Measurements from ENCODE around the gene ABCF3.

ABCF3 gene

DNA sequence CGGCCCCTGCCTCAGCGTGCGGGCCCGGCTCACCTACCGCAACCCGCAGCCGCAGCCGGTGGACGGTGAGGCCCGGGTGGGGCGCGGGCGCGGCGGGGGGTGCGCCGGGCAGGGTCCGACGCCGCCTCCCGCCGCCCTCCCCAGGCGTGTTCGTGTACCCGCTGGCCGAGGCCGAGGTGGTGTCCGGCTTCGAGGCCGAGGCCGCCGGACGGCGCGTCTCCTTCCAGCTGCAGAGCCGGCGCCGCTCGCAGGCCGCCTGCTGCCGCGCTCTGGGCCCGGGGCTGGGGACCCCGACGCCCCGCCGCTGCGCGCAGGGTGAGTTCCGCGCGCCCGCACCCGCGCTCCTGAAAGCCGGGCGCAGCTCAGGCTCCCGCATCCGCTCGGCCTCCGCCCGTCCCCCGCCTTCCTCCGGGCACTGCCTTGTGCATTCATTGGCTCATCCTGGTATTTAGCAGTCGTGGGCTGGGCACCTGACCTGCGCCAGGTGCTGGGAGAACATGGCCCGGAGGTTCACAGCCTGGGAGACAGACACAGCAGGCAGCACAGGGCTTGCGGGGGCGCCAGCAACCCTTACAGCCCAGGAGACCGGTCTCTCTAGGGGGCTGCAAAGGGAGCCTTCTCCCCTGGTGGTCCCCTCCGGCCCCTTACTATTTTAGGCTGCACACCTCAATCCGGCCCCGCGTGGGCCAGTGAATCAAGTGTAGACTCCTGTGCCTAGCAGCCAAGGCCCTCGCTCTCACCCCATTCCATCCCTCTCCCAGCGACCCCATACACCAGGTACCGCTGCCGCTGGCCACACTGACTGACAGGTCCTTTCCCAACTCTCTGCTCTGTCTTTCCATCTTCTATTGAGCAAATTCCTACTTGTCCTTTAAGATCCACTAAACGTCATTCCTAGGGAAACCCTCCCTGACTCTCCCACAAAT lies 44.9 kb downstream of the ABCF3 start:
- Histone ChIP-seq H3K27ac (ENCODE audit: low read depth, low read length) (no peak overlapping the region), H3K27me3 (ENCODE audit: low read length) (no peaks in the 10 kb centered on the region), H3K4me2 (ENCODE audit: low read depth, low read length, poor library complexity, severe bottlenecking) (no peak overlapping the region), H2AFZ (ENCODE audit: low read depth, low read length, severe bottlenecking) (no peak overlapping the region), H3F3A (ENCODE audit: insufficient read depth) (no peaks in the 10 kb centered on the region), H3K9me2 (replicated peaks; ENCODE audit: insufficient read depth, low read length) (no peaks in the 10 kb centered on the region), H3K9ac (ENCODE audit: low read length) (no peak overlapping the region), H3K36me3 (ENCODE audit: low read length) (no peaks in the 10 kb centered on the region), H3K9me3 (ENCODE audit: insufficient read depth, low read length) (no peaks in the 10 kb centered on the region), H3K79me2 (ENCODE audit: insufficient read depth, low read length) (no peaks in the 10 kb centered on the region), H3K4me3 (ENCODE audit: insufficient read depth, low read length, poor library complexity, severe bottlenecking) (no peak overlapping the region), H4K20me1 (ENCODE audit: low read depth, low read length) (no peaks in the 10 kb centered on the region)
- TF ChIP-seq, protein P1, sequence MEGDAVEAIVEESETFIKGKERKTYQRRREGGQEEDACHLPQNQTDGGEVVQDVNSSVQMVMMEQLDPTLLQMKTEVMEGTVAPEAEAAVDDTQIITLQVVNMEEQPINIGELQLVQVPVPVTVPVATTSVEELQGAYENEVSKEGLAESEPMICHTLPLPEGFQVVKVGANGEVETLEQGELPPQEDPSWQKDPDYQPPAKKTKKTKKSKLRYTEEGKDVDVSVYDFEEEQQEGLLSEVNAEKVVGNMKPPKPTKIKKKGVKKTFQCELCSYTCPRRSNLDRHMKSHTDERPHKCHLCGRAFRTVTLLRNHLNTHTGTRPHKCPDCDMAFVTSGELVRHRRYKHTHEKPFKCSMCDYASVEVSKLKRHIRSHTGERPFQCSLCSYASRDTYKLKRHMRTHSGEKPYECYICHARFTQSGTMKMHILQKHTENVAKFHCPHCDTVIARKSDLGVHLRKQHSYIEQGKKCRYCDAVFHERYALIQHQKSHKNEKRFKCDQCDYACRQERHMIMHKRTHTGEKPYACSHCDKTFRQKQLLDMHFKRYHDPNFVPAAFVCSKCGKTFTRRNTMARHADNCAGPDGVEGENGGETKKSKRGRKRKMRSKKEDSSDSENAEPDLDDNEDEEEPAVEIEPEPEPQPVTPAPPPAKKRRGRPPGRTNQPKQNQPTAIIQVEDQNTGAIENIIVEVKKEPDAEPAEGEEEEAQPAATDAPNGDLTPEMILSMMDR (IDR thresholded peaks at IDR 0.05; ENCODE audit: insufficient read depth, low read length, poor library complexity, severe bottlenecking), result no peak
- no peak for TF ChIP-seq EZH2phosphoT487 (conservative IDR thresholded peaks at IDR 0.05; ENCODE audit: low read length)

DNA sequence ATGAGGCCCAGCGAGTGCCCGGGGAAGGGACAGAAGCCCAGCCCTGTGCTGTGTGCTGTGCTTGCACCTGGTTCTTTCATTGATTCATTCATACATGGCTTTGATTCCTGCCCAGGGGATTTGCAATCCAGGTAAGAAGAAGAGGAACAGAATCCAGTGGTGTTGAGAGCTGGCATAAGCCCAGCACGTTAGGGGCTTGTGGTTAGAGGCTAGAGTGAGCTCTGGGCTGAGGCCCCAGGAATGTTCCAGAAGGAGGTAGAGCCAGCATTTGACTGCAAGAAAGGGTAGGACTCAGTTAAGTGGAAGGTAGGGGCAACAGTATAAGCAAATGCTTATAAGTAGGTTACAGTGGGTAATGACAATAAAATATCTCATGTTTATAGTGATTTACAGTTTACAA lies 45.7 kb downstream of the ABCF3 start:
- no peaks in the 10 kb centered on the region for H3K36me3 ChIP-seq (ENCODE audit: low read length)
- no peaks in the 10 kb centered on the region for H3K27me3 ChIP-seq (ENCODE audit: low read length)
- no peak overlapping the region for H3K4me2 ChIP-seq (ENCODE audit: low read depth, low read length, poor library complexity, severe bottlenecking)
- H3K9me3 ChIP-seq (ENCODE audit: insufficient read depth, low read length), result no peaks in the 10 kb centered on the region
- H3K27ac ChIP-seq (ENCODE audit: low read depth, low read length), result no peak overlapping the region
- no peaks in the 10 kb centered on the region for H3K79me2 ChIP-seq (ENCODE audit: insufficient read depth, low read length)
- no peaks in the 10 kb centered on the region for H3K9me2 ChIP-seq (replicated peaks; ENCODE audit: insufficient read depth, low read length)
- H4K20me1 ChIP-seq (ENCODE audit: low read depth, low read length), result no peaks in the 10 kb centered on the region
- no peak overlapping the region for H2AFZ ChIP-seq (ENCODE audit: low read depth, low read length, severe bottlenecking)
- no peak overlapping the region for H3K9ac ChIP-seq (ENCODE audit: low read length)
- no peak overlapping the region for H3K4me3 ChIP-seq (ENCODE audit: insufficient read depth, low read length, poor library complexity, severe bottlenecking)
- no peak for TF ChIP-seq EZH2phosphoT487 (conservative IDR thresholded peaks at IDR 0.05; ENCODE audit: low read length)
- TF ChIP-seq, protein P1 (IDR thresholded peaks at IDR 0.05; ENCODE audit: insufficient read depth, low read length, poor library complexity, severe bottlenecking), result no peak
- H3F3A ChIP-seq (ENCODE audit: insufficient read depth), result no peaks in the 10 kb centered on the region

DNA sequence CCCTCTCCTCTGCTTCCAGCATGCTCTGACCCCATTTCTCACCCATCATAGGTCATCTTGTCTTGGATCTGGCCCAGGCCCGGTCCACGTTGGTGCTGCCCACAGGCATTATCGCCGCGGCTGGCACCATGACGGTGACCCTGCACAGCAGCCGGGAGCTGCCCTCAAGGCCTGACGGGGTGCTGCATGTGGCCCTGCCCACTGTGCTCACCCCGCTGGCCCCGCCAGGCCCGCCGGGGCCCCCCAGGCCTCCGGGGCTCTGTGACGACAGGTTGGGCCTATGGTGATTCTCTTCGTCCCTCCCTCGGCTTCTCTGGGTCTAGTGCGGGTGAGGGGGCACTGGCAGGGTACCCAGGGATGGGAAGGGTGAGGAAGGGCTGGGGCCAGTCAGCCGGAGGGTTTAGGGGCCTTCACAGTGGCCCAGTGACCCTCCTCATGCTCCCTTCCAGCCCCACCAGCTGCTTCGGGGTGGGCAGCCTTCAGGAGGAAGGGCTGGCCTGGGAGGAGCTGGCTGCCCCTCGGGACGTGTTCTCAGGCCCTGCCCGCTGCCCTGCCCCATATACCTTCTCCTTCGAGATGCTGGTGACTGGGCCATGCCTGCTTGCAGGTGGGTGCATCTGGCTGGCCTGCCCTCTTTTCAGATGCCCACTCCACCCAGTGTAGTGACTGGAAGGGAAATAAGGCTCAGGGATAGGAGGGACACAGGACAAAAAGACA lies 47.3 kb downstream of the ABCF3 start:
- H3F3A ChIP-seq (ENCODE audit: insufficient read depth), result no peaks in the 10 kb centered on the region
- no peaks in the 10 kb centered on the region for H3K9me3 ChIP-seq (ENCODE audit: insufficient read depth, low read length)
- no peak overlapping the region for H3K4me3 ChIP-seq (ENCODE audit: insufficient read depth, low read length, poor library complexity, severe bottlenecking)
- H3K27me3 ChIP-seq (ENCODE audit: low read length), result no peaks in the 10 kb centered on the region
- no peaks in the 10 kb centered on the region for H3K9me2 ChIP-seq (replicated peaks; ENCODE audit: insufficient read depth, low read length)
- H4K20me1 ChIP-seq (ENCODE audit: low read depth, low read length), result no peaks in the 10 kb centered on the region
- TF ChIP-seq, protein P1 (IDR thresholded peaks at IDR 0.05; ENCODE audit: insufficient read depth, low read length, poor library complexity, severe bottlenecking), result no peak
- TF ChIP-seq EZH2phosphoT487 (conservative IDR thresholded peaks at IDR 0.05; ENCODE audit: low read length), result no peak
- no peaks in the 10 kb centered on the region for H3K79me2 ChIP-seq (ENCODE audit: insufficient read depth, low read length)
- no peaks in the 10 kb centered on the region for H3K36me3 ChIP-seq (ENCODE audit: low read length)
- H3K4me2 ChIP-seq (ENCODE audit: low read depth, low read length, poor library complexity, severe bottlenecking), result no peak overlapping the region
- H2AFZ ChIP-seq (ENCODE audit: low read depth, low read length, severe bottlenecking), result no peak overlapping the region
- H3K27ac ChIP-seq (ENCODE audit: low read depth, low read length), result no peak overlapping the region
- H3K9ac ChIP-seq (ENCODE audit: low read length), result no peak overlapping the region
